Measurements from ENCODE around the gene DHRS1.

Gene DHRS1

GRCh38 chr14:24339284-24340151 is 39.9 kb upstream of the DHRS1 start, which contains the start of gene RIPK3:
RIPK3 (minus strand) TSS chr14:24339991; CDS start chr14:24339826, 165 bp downstream.
- peak within 1 kb of the TSS; percentile 72 for H3K4me2 ChIP-seq (ENCODE audit: low read depth, low read length, poor library complexity, severe bottlenecking)
- no peaks in the 10 kb centered on the region for H3K36me3 ChIP-seq (ENCODE audit: insufficient read depth, low read length)
- TF ChIP-seq CTCF (conservative IDR thresholded peaks at IDR 0.05; ENCODE audit: low read length) (no peak), EZH2phosphoT487 (IDR thresholded peaks at IDR 0.05; ENCODE audit: borderline replicate concordance) (no peak)
- H3K27me3 ChIP-seq (ENCODE audit: insufficient read depth, low read length, poor library complexity, severe bottlenecking): no peaks in the 10 kb centered on the region
- peak within 1 kb of the TSS; percentile 77 for H3K9ac ChIP-seq (ENCODE audit: low read depth, low read length, poor library complexity, severe bottlenecking)
- peaks cover 43% of the 10 kb centered on the region for H3K4me1 ChIP-seq (ENCODE audit: insufficient read depth, low read length, poor library complexity, severe bottlenecking)
- peak within 1 kb of the TSS; percentile 57 for H2AFZ ChIP-seq (ENCODE audit: low read length)
- H3F3A ChIP-seq (ENCODE audit: low read depth): no peaks in the 10 kb centered on the region
- peaks cover 6% of the 10 kb centered on the region; the same call in 1 of the 2 replicates for H3K79me2 ChIP-seq (ENCODE audit: insufficient read depth, low read length)
- no peaks in the 10 kb centered on the region for H4K20me1 ChIP-seq (ENCODE audit: insufficient read depth, low read length, poor library complexity, severe bottlenecking)
- no peaks in the 10 kb centered on the region for H3K9me2 ChIP-seq (replicated peaks; ENCODE audit: low read depth, low read length)
- peak within 1 kb of the TSS; percentile 77 for H3K4me3 ChIP-seq (ENCODE audit: low read length, poor library complexity, severe bottlenecking)
- H3K9me3 ChIP-seq (ENCODE audit: insufficient read depth, low read depth, low read length): no peaks in the 10 kb centered on the region

- H3K9me3 ChIP-seq (ENCODE audit: insufficient read depth, low read depth, low read length): no peaks in the 10 kb centered on the region
- no peaks in the 10 kb centered on the region for H4K20me1 ChIP-seq (ENCODE audit: insufficient read depth, low read length, poor library complexity, severe bottlenecking)
- H3K27me3 ChIP-seq (ENCODE audit: insufficient read depth, low read length, poor library complexity, severe bottlenecking): no peaks in the 10 kb centered on the region
- no peaks in the 10 kb centered on the region for H3F3A ChIP-seq (ENCODE audit: low read depth)
- TF ChIP-seq CTCF (conservative IDR thresholded peaks at IDR 0.05; ENCODE audit: low read length) (no peak), EZH2phosphoT487 (IDR thresholded peaks at IDR 0.05; ENCODE audit: borderline replicate concordance) (no peak)
- H3K4me2 ChIP-seq (ENCODE audit: low read depth, low read length, poor library complexity, severe bottlenecking): peak overlapping the region; percentile 72
- H3K79me2 ChIP-seq (ENCODE audit: insufficient read depth, low read length): peaks cover 6% of the 10 kb centered on the region; the same call in 1 of the 2 replicates
- H2AFZ ChIP-seq (ENCODE audit: low read length): no peak overlapping the region
- H3K4me1 ChIP-seq (ENCODE audit: insufficient read depth, low read length, poor library complexity, severe bottlenecking): peaks cover 46% of the 10 kb centered on the region
- H3K36me3 ChIP-seq (ENCODE audit: insufficient read depth, low read length): no peaks in the 10 kb centered on the region
- H3K4me3 ChIP-seq (ENCODE audit: low read length, poor library complexity, severe bottlenecking): peak overlapping the region; percentile 77
- H3K9me2 ChIP-seq (replicated peaks; ENCODE audit: low read depth, low read length): no peaks in the 10 kb centered on the region
- H3K9ac ChIP-seq (ENCODE audit: low read depth, low read length, poor library complexity, severe bottlenecking): peak overlapping the region; percentile 77
These were observed 39.3 kb upstream of the DHRS1 start for GRCh38 chr14:24338843-24339242.

- Histone ChIP-seq H3F3A (ENCODE audit: low read depth) (no peaks in the 10 kb centered on the region), H3K4me2 (ENCODE audit: low read depth, low read length, poor library complexity, severe bottlenecking) (peak overlapping the region; percentile 72), H3K4me1 (ENCODE audit: insufficient read depth, low read length, poor library complexity, severe bottlenecking) (peaks cover 48% of the 10 kb centered on the region), H3K36me3 (ENCODE audit: insufficient read depth, low read length) (no peaks in the 10 kb centered on the region), H3K79me2 (ENCODE audit: insufficient read depth, low read length) (peaks cover 6% of the 10 kb centered on the region; the same call in 1 of the 2 replicates), H3K9ac (ENCODE audit: low read depth, low read length, poor library complexity, severe bottlenecking) (peak overlapping the region; percentile 77), H4K20me1 (ENCODE audit: insufficient read depth, low read length, poor library complexity, severe bottlenecking) (no peaks in the 10 kb centered on the region), H3K9me2 (replicated peaks; ENCODE audit: low read depth, low read length) (no peaks in the 10 kb centered on the region), H3K9me3 (ENCODE audit: insufficient read depth, low read depth, low read length) (no peaks in the 10 kb centered on the region), H3K27me3 (ENCODE audit: insufficient read depth, low read length, poor library complexity, severe bottlenecking) (no peaks in the 10 kb centered on the region), H2AFZ (ENCODE audit: low read length) (no peak overlapping the region), H3K4me3 (ENCODE audit: low read length, poor library complexity, severe bottlenecking) (no peak overlapping the region)
- no peak for TF ChIP-seq CTCF (conservative IDR thresholded peaks at IDR 0.05; ENCODE audit: low read length)
These were observed 38.2 kb upstream of the DHRS1 start for GRCh38 chr14:24337824-24338175.

Data from Loucy (cell line).